Measurements from ENCODE around the gene TBC1D5. TPM values are rescaled to one million over a fixed set of nuclear protein-coding genes. Genes with fewer than 3 reads are reported as not detected.
A peak's percentile ranks its signal among the peaks of the same experiment; 100 is the strongest.

TBC1D5 gene
- total and polyA plus RNA-seq, 12 donors = 6.4 to 108 (median 70.7) TPM

- H3K4me1 ChIP-seq (replicated peaks in 1 of 2) = no peaks in the 10 kb centered on the region
- no peak for DNase-seq
- no peaks in the 10 kb centered on the region for H3K9me3 ChIP-seq (replicated peaks in 1 of 3)
- intact Hi-C loops (cut with DNase I) = loop anchor here in 1 of 2 donors (5.0 kb wide), 1 partner anchor 758 kb away; no protein-coding TSS in a partner anchor
- H3K36me3 ChIP-seq (replicated peaks in 1 of 2) = no peaks in the 10 kb centered on the region
- no peak overlapping the region for H3K4me3 ChIP-seq
- no peak for TF ChIP-seq CTCF (IDR thresholded peaks at IDR 0.05)
- no peak for TF ChIP-seq POLR2A (IDR thresholded peaks at IDR 0.05)
- no peaks in the 10 kb centered on the region for H3K27me3 ChIP-seq
- H3K27ac ChIP-seq = no peak overlapping the region
- WGBS, 4 donors = 88 to 98% (median 96%) methylated on average over 3 of the region's 3 CpGs
Measured at GRCh38 chr3:17115186-17115585, 627.2 kb downstream of the TBC1D5 start.

GRCh38 chr3:17111586-17111985 lies 630.8 kb downstream of the TBC1D5 start:
- no peaks in the 10 kb centered on the region for H3K4me1 ChIP-seq (replicated peaks in 1 of 2)
- no peak overlapping the region for H3K4me3 ChIP-seq
- DNase-seq = peak; percentile 40 to 76 (median 54)
- TF ChIP-seq POLR2A (IDR thresholded peaks at IDR 0.05) (no peak), CTCF (IDR thresholded peaks at IDR 0.05) (no peak)
- intact Hi-C loops (cut with DNase I) = no loop called here
- WGBS, 4 donors = 50 to 63% (median 52%) methylated on average over 3 of the region's 3 CpGs
- peak overlapping the region in 1 of 5 donors; percentile 30 for H3K27ac ChIP-seq
- H3K36me3 ChIP-seq (replicated peaks in 1 of 2) = no peaks in the 10 kb centered on the region
- H3K27me3 ChIP-seq = no peaks in the 10 kb centered on the region
- H3K9me3 ChIP-seq (replicated peaks in 1 of 3) = no peaks in the 10 kb centered on the region

GRCh38 chr3:17110660-17111396 lies 631.6 kb downstream of the TBC1D5 start:
- Histone ChIP-seq H3K4me3 (no peak overlapping the region), H3K36me3 (replicated peaks in 1 of 2) (no peaks in the 10 kb centered on the region), H3K9me3 (replicated peaks in 1 of 3) (no peaks in the 10 kb centered on the region), H3K4me1 (replicated peaks in 1 of 2) (no peaks in the 10 kb centered on the region), H3K27ac (peak overlapping the region in 1 of 5 donors; percentile 30), H3K27me3 (no peaks in the 10 kb centered on the region)
- DNase-seq = no peak
- intact Hi-C loops (cut with DNase I) = no loop called here
- 73 to 88% (median 80%) methylated on average over 8 of the region's 8 CpGs for WGBS, 4 donors
- TF ChIP-seq POLR2A (IDR thresholded peaks at IDR 0.05) = no peak
- TF ChIP-seq CTCF (IDR thresholded peaks at IDR 0.05) = no peak

Small RNA genes within 50 kb of the gene (small RNA-seq; reads per million reads assigned to genes)
- gene AC104451.1 (0 reads per million in 2 donors), gene RNU7-10P (0 reads per million in 2 donors)
